A204.1 (cell line): Measurements from ENCODE around the gene FSD2.

Source experiments
- FAIRE-seq: peaks from 2 replicates; lab custom pipeline; 2012; peaks lifted over from hg19 to GRCh38; lab: Jason Lieb, UNC

FSD2 gene

DNA sequence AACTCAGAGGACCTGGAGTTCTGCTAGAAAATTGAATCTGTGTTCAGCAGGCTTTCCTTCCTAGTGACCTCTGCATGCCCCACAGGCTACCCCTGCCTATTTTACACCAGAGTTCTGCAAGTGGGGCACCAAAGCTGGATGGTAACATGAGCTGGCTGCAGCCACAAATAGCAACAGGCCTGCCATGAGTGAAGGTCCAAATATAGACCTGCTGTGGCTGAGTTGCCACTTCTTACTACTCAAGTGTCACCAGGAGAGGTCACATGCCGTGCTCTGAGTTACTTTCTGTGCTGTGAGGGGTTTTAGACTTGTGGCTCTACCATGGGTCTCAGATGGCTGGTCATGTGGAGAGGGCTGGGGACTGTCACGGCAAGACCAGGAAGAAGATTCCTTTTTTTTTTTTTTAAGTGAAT lies at the start of gene FSD2:
Gene FSD2 (minus strand): TSS at position 76 of the 413 bp plus-strand sequence. CDS start 18,679 bp downstream, outside the sequence.
- FAIRE-seq: no peak

DNA sequence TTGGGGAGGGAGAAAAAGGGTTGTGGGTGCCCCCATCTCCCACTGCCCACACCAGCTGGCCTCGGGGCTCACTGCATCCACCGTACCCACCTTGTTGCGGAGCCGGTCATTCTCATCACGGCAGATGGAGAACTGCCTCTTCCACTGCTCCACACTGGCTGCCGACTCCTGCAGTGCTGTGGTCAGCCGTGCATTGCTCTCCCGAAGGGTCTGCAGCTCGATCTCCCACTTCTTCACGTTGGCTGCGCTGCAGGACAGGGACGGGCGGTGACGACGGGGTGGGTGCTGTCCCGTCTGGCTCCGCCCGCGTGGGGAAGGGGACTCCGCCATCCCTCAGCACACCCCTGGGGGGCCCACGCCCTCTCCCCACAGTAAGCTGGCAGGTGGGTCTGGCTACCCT lies 48.7 kb upstream of the FSD2 start:
- no peak for FAIRE-seq

DNA sequence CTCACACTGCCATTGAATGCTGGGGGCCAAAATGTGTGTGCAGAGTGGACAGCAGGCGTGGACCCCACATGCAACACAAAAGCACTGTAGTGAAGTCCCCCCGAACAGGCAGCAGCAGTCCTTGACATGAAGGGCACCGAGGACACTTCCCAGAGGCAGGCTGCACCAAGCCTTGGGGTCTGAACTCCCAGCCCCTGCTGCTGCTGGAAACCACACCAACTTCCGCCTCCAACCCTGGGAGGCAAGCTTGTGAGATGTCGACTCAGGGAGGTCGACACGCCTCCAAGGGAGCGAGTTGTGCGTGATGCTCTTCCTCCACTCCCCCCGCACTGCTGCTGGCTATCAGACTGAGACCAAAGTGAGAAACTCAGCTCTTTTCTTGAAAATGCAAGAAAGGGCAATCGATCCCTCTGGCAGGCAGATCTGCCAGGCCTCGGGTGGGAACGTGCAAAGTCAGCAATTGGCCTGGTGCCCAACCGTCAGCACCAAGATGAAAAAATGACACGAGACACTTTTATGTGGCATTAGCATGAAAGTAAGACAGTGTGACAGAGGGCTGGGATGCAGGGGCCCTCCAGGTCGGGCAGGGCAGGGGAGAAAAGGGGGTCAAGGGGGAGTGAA lies 47.2 kb upstream of the FSD2 start:
- no peak for FAIRE-seq

GRCh38 chr15:82851981-82852511 lies 46.2 kb upstream of the FSD2 start:
- FAIRE-seq: no peak

DNA sequence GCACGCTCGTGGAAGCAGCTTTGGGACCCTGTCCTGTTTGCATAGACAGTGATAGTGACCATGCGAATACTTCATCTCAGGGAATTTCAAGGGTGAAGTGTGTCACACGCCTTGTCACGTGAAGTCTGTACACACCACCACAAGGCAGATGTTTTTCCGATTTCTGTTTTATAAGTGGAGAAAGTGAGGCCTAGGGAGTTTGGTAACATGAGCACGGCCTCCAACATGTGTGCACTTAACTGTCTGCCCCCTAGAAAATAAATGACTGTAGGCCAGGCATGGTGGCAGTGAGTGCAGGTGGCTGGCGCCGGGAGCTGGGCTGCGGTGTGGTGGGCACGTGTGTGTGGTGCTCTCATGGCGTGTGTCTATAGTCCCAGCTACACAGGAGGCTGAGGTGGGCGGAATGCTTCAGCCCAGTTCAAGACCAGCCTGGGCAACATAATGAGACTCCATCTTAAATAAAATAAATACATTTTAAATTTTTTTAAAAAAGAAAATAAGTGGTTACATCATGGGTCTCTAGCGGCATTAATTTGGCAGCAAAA lies 45.5 kb upstream of the FSD2 start:
- no peak for FAIRE-seq

GRCh38 chr15:82850731-82851130 lies 44.9 kb upstream of the FSD2 start:
- no peak for FAIRE-seq

DNA sequence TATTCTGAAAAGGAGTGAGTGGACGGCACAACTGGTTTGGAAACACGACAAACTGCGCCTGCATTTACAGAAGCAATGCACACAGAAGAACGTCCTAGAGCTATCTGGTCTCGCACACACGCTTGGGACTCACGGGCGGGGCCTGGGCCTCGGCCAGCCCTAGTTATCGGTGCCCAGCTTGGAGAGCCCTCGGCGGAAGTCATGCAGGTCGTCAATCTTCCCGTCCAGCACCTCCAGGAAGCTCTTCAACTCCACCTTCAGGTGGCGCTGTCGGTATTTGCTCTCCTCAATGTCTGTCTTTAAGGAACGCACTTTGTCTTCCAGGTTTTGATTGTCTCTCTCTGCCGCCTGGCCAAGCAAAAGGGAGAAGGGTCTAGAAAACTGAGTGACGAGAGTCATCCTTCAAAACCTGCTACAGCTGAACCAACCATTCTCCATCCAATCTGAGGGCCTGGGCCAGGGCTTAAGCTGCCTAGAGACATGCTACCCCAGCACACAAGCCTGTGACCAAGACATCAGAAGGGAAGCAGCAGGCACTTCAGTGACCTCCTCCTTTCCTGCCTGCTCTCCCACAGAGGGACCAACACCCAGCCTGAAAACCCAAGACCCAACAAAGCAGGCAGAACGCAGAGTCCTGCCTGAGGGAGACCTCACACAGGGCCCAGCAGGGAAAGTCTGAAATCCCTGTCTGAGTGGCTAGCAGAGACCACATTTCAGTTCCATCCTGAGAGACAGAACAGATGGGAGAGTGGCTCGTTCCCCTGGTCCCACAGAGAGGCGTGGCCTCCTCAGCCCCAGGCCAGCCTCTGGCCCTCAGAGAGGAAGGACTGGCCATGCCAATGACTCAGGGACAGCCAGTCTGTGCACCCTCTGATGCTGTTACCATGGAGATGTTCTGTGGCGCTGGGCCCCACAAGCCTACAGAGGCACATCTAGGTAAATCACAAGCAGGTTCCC lies 44.0 kb upstream of the FSD2 start:
- no peak for FAIRE-seq

DNA sequence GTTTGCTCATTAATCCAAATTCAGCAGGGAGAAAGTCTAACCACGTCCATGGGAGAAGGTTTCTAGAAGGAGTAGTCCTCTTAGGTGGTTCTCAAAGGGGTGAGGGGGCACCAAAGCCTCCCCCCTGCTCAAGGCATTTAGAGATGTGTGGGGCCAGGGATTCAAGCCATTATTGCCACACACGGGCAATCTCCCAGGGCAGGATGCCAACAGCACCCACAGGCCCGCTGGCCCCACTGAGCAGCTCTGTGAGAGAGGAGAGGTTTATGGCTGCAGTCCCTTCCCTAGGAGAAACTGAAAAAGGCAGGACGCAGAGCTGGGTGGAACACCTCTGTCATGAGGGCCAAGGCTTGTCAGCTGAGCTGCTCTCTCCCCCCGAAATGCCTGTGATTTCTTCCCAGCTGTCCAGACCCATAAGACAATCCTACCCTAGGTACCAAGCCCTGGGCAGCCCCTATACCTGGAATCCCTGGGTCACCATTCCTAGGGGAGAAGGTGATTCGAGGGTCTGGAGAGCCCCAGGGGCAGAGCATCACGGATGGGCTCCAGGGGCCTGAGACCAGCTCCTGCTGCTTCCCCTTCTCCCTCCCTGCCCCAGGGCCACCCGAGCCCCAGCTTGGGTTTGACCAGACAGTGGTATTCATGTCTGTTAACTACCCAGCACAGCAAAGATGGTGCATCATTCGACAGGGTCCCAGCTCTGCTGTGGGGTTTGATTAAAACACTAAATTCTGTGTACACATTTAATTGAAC lies 42.5 kb upstream of the FSD2 start:
- no peak for FAIRE-seq

DNA sequence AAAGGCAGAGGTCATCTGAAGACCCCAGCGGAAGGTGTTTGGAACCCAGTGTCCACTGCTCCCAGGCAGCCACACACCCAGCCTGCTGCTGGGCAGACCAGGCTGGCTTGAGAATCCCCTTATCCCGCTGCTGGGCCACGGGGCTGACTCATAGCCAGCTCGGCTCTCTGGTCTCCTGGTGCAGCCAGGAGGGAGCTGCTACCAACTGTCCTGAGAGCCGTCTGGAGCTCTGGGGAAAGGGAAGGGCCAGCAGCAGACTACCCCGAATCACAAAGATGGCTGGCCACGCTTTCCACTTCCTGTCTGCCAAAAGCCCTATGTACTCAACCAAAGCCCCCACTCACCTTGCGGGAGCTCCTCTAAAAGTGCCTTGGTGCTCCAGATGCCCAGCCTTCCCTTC lies 41.8 kb upstream of the FSD2 start:
- FAIRE-seq: no peak

GRCh38 chr15:82846621-82847020 lies 40.8 kb upstream of the FSD2 start:
- FAIRE-seq: no peak

GRCh38 chr15:82845686-82846085 lies 39.8 kb upstream of the FSD2 start:
- FAIRE-seq: no peak

GRCh38 chr15:82843566-82843965 lies 37.7 kb upstream of the FSD2 start:
- FAIRE-seq: no peak

DNA sequence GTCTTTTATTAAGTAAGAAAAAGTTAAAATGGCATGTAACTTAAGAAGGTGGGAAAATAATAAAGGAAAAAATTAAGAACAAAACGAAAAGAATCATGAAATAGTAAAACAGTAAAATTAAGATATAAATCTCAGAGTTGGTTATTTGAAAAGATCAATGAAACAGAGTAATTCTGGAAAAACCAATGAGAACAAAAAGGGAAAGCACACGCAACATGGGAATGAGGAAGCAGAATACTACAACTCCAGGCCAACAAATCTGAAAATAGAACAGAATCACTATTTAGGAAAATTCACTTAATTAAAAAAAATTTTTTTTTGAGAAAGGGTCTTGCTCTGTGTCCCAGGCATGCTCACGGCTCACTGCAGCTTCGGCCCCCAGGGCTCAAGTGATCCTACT lies 34.3 kb upstream of the FSD2 start:
- no peak for FAIRE-seq

DNA sequence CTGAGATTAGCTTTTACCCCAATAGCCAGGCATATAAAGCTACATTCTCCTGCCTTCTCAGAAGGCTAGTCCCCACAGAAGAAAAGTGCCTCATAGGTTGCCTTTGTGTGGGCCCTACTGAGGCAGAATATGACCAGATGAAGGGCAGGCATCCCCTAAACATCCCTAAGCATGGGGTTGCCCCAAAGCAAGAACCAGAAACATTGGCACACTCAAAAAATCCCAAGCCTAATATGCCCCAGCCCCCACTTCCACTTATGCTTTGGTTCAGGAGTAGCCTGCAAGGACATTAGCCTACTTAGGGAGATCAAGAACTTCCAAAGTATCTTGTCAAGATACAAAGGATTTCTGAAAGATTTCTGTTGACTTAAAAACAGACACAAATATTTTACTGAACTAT lies 33.3 kb upstream of the FSD2 start:
- no peak for FAIRE-seq

DNA sequence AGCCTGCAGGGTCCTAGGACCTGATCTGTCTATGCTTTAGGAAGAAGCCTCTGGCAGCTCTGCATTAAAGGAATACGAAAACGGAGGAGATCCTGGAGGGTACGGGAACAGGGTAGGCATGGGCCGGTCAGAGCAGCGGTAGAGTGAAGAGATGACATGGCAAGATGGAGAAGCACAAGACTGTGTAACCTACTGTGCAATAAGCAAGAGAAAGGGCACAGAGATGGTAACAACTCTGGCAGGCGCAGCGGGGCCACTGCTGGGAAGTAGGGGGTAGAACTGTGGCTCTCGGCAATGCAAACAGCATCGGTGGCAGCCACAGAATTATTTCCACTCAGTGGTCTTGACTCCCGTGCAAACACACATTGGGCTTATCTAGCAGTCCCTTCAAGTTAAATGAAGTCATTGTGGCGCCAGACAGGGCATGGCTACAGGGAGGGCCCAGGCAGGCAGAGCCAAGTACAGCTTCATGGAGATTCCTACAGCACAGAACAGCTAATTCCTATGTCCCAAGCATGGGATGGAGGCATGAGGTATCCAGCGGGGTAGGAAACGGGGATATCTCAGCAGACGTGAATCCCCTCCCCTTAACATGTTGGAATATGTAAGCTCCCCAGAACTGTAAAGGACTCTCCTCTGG lies 32.3 kb upstream of the FSD2 start:
- FAIRE-seq: no peak

GRCh38 chr15:82835391-82835917 lies 29.6 kb upstream of the FSD2 start:
- no peak for FAIRE-seq

DNA sequence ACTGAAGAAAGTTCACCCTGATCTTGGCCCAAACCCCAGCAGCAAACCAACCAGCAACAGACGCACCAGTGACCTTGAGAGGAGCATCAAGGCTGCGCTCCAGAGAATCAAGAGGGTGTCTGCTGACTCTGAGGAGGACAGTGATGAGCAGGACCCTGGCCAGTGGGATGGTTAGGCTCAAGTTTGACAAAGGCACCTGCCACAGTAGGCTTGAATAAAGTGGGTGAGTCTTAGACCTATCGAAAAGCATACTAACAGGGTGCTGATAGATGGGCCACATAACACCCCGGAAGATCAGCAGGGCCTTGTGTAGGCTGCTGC lies 27.5 kb upstream of the FSD2 start:
- no peak for FAIRE-seq

DNA sequence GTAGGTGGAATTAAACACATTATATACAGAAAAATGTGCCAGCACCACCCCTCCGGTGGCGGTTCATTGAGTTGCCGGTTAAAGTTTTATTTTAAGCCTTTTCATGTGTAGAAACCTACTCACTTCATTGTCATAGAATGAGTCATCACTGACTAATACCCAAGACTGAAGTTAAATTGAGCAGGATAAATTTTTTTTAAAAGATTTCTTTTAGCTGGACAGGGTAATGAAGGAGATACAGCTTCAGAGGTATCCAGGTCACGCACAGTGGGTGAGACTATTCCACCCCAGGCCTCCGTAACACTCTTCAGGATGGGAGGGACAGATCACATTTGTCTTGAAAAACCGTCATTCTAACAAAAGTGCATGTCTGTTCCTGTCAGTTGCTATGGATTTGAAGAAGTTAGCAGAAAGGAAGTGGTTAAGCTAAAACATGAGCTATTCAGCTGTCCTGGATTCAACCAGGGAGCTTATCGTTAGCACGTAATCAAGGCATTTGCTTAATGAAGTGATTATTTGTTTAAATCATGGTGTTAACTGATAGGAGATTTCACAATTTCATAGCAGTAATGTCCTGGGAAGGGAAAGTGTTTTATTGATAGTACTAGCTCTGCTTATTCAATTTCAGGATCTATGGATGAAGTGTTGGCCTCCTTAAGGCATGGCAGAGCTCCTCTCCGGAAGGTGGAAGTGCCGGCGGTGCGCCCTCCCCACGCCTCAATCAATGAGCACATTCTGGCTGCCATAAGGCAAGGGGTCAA lies 26.9 kb upstream of the FSD2 start:
- no peak for FAIRE-seq

- FAIRE-seq: no peak
These were observed 26.2 kb upstream of the FSD2 start for GRCh38 chr15:82831894-82832600.

- no peak for FAIRE-seq
These were observed 24.7 kb upstream of the FSD2 start for GRCh38 chr15:82830427-82831173.
